ENCODE data around the gene LILRB4. TPM values are rescaled to one million over a fixed set of nuclear protein-coding genes. Genes with fewer than 3 reads are reported as not detected.
"Not testable (repeated sequence)": the region's sequence is repeated elsewhere in the genome, so short reads cannot be mapped to it uniquely, and the experiment has no call there.

LILRB4 gene
- total RNA-seq, 4 donors from 2014 or later, result 0.48 to 1.5 TPM; not detected in 2

DNA sequence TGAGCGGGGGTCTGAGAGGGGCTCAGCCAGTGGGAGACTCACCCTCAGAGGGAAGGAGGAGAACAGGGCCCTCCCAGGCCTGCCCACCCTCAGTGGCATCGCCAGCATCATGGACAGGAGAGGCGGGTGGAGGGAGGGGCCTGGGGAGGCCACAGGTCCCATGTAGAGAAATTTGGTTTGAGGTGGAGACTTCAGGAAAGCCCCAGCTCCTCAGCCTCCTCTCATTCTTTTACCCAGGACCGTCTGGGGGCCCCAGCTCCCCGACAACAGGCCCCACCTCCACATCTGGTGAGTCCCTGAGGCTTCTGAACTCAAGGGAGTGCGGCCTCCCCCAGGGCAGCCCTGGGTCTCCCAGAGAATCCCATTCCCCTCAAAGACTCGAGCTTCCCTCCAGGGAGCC is 29.4 kb upstream of the LILRB4 start:
- TF ChIP-seq, protein P1, sequence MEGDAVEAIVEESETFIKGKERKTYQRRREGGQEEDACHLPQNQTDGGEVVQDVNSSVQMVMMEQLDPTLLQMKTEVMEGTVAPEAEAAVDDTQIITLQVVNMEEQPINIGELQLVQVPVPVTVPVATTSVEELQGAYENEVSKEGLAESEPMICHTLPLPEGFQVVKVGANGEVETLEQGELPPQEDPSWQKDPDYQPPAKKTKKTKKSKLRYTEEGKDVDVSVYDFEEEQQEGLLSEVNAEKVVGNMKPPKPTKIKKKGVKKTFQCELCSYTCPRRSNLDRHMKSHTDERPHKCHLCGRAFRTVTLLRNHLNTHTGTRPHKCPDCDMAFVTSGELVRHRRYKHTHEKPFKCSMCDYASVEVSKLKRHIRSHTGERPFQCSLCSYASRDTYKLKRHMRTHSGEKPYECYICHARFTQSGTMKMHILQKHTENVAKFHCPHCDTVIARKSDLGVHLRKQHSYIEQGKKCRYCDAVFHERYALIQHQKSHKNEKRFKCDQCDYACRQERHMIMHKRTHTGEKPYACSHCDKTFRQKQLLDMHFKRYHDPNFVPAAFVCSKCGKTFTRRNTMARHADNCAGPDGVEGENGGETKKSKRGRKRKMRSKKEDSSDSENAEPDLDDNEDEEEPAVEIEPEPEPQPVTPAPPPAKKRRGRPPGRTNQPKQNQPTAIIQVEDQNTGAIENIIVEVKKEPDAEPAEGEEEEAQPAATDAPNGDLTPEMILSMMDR (IDR thresholded peaks at IDR 0.05), result no peak
- TF ChIP-seq POLR2A (IDR thresholded peaks at IDR 0.05), result no peak
- no peaks in the 10 kb centered on the region for H3K27me3 ChIP-seq

DNA sequence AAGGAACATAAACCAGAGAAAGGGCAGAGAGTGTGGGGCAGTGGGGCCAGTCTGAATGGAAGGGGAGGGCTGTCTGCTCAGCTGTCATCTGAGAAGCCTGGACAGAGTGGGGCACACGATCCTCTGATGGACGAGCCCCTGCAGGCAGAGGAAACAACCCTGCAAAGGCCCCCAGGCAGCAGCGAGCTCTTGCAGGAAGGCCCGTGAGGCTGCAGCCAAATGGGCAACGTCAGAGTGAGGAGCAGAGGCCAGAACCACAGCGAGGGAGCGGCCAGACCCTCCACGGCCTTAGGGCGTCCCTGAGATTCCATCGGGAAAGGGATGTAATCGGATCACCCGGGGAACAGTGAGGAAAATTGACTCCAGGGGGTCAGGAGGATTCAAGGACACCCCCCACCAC is 26.7 kb upstream of the LILRB4 start:
- H3K27ac ChIP-seq; H3K4me3 ChIP-seq; H3K36me3 ChIP-seq; DNase-seq; H3K9me3 ChIP-seq; H3K27me3 ChIP-seq; H3K4me1 ChIP-seq; intact Hi-C loops (cut with DNase I; ENCODE audit: low total_unique reads): not testable (repeated sequence)

More for the DNA sequence above, 29.4 kb upstream of the LILRB4 start:
- DNase-seq, result no peak
- Histone ChIP-seq H3K36me3 (no peaks in the 10 kb centered on the region), H3K9me3 (no peaks in the 10 kb centered on the region), H3K4me3 (no peak overlapping the region), H3K27ac (no peak overlapping the region), H3K4me1 (no peaks in the 10 kb centered on the region)
- intact Hi-C loops (cut with DNase I; ENCODE audit: low total_unique reads), result no loop called here

DNA sequence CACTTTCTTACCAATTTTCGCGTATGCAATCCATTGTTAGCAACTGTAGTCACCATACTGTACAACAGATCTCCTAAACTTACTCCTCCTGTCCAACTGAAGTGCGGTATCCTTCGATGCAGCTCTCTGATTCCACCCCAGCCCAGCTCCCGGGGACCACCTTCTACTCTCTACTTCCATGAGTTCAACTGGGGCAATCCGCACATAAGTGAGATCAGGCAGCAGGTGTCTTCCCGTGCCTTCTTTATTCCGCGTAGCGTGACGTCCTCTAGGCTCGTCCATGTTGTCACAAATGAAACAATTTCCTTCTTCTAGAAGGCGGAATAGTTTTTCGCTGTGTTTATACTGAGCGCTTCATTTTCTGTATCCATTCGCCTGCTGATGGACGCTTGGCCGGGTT is 24.1 kb upstream of the LILRB4 start:
- no peaks in the 10 kb centered on the region for H3K36me3 ChIP-seq
- H3K27ac ChIP-seq, result no peak overlapping the region
- H3K4me1 ChIP-seq, result no peaks in the 10 kb centered on the region
- TF ChIP-seq, protein P1 (IDR thresholded peaks at IDR 0.05), result no peak
- no peak for TF ChIP-seq POLR2A (IDR thresholded peaks at IDR 0.05)
- intact Hi-C loops (cut with DNase I; ENCODE audit: low total_unique reads), result no loop called here
- no peak for DNase-seq
- H3K4me3 ChIP-seq, result no peak overlapping the region
- no peaks in the 10 kb centered on the region for H3K27me3 ChIP-seq
- no peaks in the 10 kb centered on the region for H3K9me3 ChIP-seq

DNA sequence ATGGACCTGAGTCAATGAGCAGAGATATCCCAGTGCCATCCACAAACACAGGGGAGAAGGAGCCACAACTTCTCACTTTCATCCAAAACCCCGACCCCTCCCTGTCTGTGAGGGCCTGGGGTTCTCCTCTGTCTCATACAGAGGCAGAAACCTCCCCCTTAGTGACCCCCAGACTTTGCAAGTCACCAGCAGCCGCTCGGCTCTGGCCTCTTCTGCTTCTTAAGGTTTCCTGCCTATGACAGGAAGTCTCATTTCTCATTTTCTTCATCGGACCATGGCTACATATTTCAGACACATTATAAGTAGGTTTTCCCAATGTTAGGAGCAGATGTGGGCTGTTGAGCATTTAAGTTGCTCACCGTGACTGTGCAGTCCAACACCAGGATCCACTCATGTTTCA is 19.8 kb upstream of the LILRB4 start:
- H3K4me3 ChIP-seq; H3K4me1 ChIP-seq; H3K36me3 ChIP-seq; DNase-seq; intact Hi-C loops (cut with DNase I; ENCODE audit: low total_unique reads); H3K27me3 ChIP-seq; H3K27ac ChIP-seq; H3K9me3 ChIP-seq: not testable (repeated sequence)

DNA sequence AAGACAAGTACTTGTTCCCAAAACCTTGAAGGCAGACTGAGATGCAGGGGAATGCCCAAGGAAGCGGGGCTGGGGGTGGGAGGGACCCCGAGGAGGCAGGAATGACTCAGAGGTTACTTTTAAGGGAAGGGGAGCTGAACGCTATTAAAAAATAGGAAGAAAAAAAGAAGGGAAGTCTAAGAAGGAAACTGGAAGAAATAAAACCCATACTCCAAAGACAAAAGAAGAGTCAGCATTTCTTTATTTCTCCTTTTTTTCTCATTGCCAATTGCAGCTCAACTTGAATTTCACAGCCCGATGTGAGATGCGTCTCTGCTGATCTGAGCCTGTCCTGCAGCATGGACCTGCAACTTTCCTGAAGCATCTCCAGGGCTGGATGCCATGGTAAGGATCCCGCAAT is 19.2 kb upstream of the LILRB4 start:
- intact Hi-C loops (cut with DNase I; ENCODE audit: low total_unique reads); DNase-seq; H3K4me1 ChIP-seq; H3K36me3 ChIP-seq; H3K27me3 ChIP-seq; H3K27ac ChIP-seq; H3K4me3 ChIP-seq; H3K9me3 ChIP-seq: not testable (repeated sequence)

DNA sequence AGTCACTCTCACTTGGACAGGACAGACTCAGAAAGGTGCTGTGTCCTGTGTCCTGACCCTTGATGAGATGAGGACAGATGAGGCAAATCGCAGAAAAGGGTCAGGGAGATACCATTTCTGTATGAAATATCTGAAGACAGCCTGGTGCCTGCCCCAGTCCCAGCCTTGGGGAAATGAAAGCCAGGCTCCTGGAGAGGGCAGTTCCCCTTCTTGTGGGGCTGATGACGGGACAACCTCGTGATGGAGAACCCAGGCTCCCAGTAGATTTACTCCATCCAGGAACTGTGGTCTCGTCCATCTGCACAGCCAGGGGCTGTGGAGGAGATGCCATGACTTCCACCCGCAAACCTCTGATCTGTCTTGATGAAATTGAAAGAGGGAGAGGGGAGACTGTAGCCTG is 18.7 kb upstream of the LILRB4 start:
- H3K27ac ChIP-seq, result no peak overlapping the region
- intact Hi-C loops (cut with DNase I; ENCODE audit: low total_unique reads), result no loop called here
- H3K36me3 ChIP-seq, result no peaks in the 10 kb centered on the region
- H3K9me3 ChIP-seq, result no peaks in the 10 kb centered on the region
- H3K4me1 ChIP-seq, result no peaks in the 10 kb centered on the region
- no peaks in the 10 kb centered on the region for H3K27me3 ChIP-seq
- H3K4me3 ChIP-seq, result no peak overlapping the region
- TF ChIP-seq POLR2A (IDR thresholded peaks at IDR 0.05), result no peak
- TF ChIP-seq, protein P1 (IDR thresholded peaks at IDR 0.05), result no peak
- no peak for DNase-seq

DNA sequence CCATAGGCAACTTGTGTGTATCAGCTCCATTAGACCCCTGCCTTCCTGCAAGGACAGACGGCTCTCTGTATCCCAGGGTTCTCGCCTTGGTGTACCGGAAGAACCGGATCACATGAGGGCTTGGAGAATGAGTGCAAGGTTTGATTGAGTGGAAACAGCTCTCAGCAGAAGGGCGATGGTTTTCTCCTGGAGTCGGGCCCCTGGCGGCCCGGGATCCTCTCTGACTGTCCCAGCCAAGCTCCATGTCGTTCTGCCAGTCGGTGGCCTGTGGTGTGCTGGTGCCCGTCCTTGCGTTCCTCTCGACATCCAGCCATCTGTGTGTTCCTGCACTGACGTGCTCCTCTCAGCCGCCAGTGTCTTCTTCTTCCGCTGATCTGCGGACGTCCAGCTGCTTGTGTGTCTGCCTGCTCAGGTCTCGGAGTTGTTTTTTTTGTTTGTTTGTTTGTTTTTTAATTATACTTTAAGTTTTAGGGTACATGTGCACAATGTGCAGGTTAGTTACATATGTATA is 16.4 kb upstream of the LILRB4 start:
- no peak for TF ChIP-seq POLR2A (IDR thresholded peaks at IDR 0.05)
- Histone ChIP-seq H3K27ac (no peak overlapping the region), H3K4me3 (no peak overlapping the region), H3K4me1 (no peaks in the 10 kb centered on the region), H3K36me3 (no peaks in the 10 kb centered on the region), H3K27me3 (no peaks in the 10 kb centered on the region), H3K9me3 (no peaks in the 10 kb centered on the region)
- intact Hi-C loops (cut with DNase I; ENCODE audit: low total_unique reads), result no loop called here
- DNase-seq, result no peak
